GM23338 (cell line): ENCODE data around the gene CLEC18B. TPM values are rescaled to one million over a fixed set of nuclear protein-coding genes. Genes with fewer than 3 reads are reported as not detected.
"Not testable (repeated sequence)": the region's sequence is repeated elsewhere in the genome, so short reads cannot be mapped to it uniquely, and the experiment has no call there.

ENCODE experiments used
- ATAC-seq: fragments of 200-7000 bp; cut with Tn5 transposase; 3 replicates; pipeline ENCODE4 v1.9.1; 2020
- DNase-seq: peaks from one replicate; pipeline ENCODE4 v3.0.0-alpha.2; 2015; ENCODE audit warnings: low spot score
- H2AFZ ChIP-seq: fragments of 200-600 bp; sonication (generic); 2 replicates; pipeline ENCODE4 v1.8.0; 2016; ENCODE audit warnings: antibody characterized with exemption, mild to moderate bottlenecking, moderate library complexity
- H3F3A ChIP-seq: fragments of 200-600 bp; sonication (generic); replicated peaks from 2 replicates; pipeline ENCODE4 v1.8.0; 2017; ENCODE audit warnings: antibody characterized with exemption, mixed run types, low read depth
- H3K27ac ChIP-seq: fragments of 200-600 bp; sonication (generic); 2 replicates; pipeline ENCODE4 v1.6.1; 2016; ENCODE audit warnings: low read depth
- H3K27me3 ChIP-seq: fragments of 200-600 bp; sonication (generic); 2 replicates; pipeline ENCODE4 v1.8.0; 2016; ENCODE audit warnings: mild to moderate bottlenecking, mixed run types, moderate library complexity; ENCODE audit not compliant: insufficient read depth
- H3K36me3 ChIP-seq: fragments of 200-600 bp; sonication (generic); 2 replicates; pipeline ENCODE4 v1.8.0; 2016; ENCODE audit warnings: mild to moderate bottlenecking; ENCODE audit not compliant: insufficient read depth
- H3K4me1 ChIP-seq: fragments of 200-600 bp; sonication (generic); 2 replicates; pipeline ENCODE4 v1.8.0; 2016; ENCODE audit warnings: mild to moderate bottlenecking, moderate library complexity; ENCODE audit not compliant: insufficient read depth
- H3K4me2 ChIP-seq: fragments of 200-600 bp; sonication (generic); 2 replicates; pipeline ENCODE4 v1.7.1; 2017; ENCODE audit warnings: mixed run types
- H3K4me3 ChIP-seq: fragments of 200-600 bp; sonication (generic); 2 replicates; pipeline ENCODE4 v1.6.1; 2016; ENCODE audit warnings: mixed run types
- H3K79me2 ChIP-seq: fragments of 200-600 bp; sonication (generic); replicated peaks from 2 replicates; pipeline ENCODE4 v1.8.0; 2017; ENCODE audit warnings: mild to moderate bottlenecking; ENCODE audit not compliant: insufficient read depth
- H3K9me2 ChIP-seq: fragments of 200-600 bp; sonication (generic); 2 replicates; pipeline ENCODE4 v1.8.0; 2017; ENCODE audit not compliant: insufficient read depth
- H4K20me1 ChIP-seq: fragments of 200-600 bp; sonication (generic); replicated peaks from 2 replicates; pipeline ENCODE4 v1.8.0; 2017; ENCODE audit warnings: mild to moderate bottlenecking; ENCODE audit not compliant: insufficient read depth
- H3K27ac Mint-ChIP-seq: 2 replicates; pipeline ENCODE4 v1.8.0; 2020; ENCODE audit warnings: inconsistent platforms, mild to moderate bottlenecking, moderate library complexity, mixed read lengths
- H3K27me3 Mint-ChIP-seq: 3 replicates; pipeline ENCODE4 v1.8.0; 2022; ENCODE audit warnings: low read depth, mild to moderate bottlenecking, moderate library complexity, mixed read lengths, inconsistent platforms; ENCODE audit not compliant: insufficient read depth, poor library complexity
- H3K36me3 Mint-ChIP-seq: 3 replicates; pipeline ENCODE4 v1.8.0; 2021; ENCODE audit warnings: low read depth, mild to moderate bottlenecking, inconsistent platforms, moderate library complexity, mixed read lengths
- H3K4me1 Mint-ChIP-seq: 3 replicates; pipeline ENCODE4 v1.8.0; 2020; ENCODE audit warnings: mild to moderate bottlenecking, inconsistent platforms, mixed read lengths
- H3K4me3 Mint-ChIP-seq: 3 replicates; pipeline ENCODE4 v1.8.0; 2021; ENCODE audit warnings: moderate library complexity, mild to moderate bottlenecking, inconsistent platforms, mixed read lengths
- H3K9me3 Mint-ChIP-seq: 3 replicates; pipeline ENCODE4 v1.8.0; 2020; ENCODE audit warnings: moderate library complexity, mild to moderate bottlenecking, inconsistent platforms, mixed read lengths
- CREB1 ChIP-seq: fragments of 250-450 bp; sonication (Bioruptor Pico); IDR thresholded peaks from 2 replicates; pipeline ENCODE4 v1.5.0; 2020; ENCODE audit warnings: low read depth, mild to moderate bottlenecking, moderate library complexity
- CTCF ChIP-seq, 2 experiments: fragments of 200-600 bp in 1 of 2; sonication (generic) in 1 of 2; conservative IDR thresholded peaks; 2 replicates each; pipeline versions ENCODE4 v1.5.1 to v1.6.1; 2016 to 2017; ENCODE audit warnings: antibody characterized with exemption in 2 of 2, low read depth in 2 of 2, mild to moderate bottlenecking in 2 of 2, moderate library complexity in 1 of 2
- ETS1 ChIP-seq: IDR thresholded peaks from 2 replicates; pipeline ENCODE4 v1.6.1; 2016; ENCODE audit warnings: antibody characterized with exemption
- EZH2 ChIP-seq: fragments of 200-600 bp; sonication (generic); IDR thresholded peaks from one replicate; pipeline ENCODE4 v1.8.0; 2017; ENCODE audit warnings: antibody characterized with exemption, mild to moderate bottlenecking, low read depth; ENCODE audit not compliant: unreplicated experiment
- EZH2phosphoT487 ChIP-seq: fragments of 200-600 bp; sonication (generic); IDR thresholded peaks from one replicate; pipeline ENCODE4 v1.8.1; 2018; ENCODE audit warnings: antibody characterized with exemption; ENCODE audit not compliant: unreplicated experiment
- JUNB ChIP-seq: IDR thresholded peaks from one replicate; pipeline ENCODE4 v1.6.1; 2016; ENCODE audit warnings: antibody characterized with exemption; ENCODE audit not compliant: unreplicated experiment
- NANOG ChIP-seq: IDR thresholded peaks from 2 replicates; pipeline ENCODE4 v1.6.1; 2016; ENCODE audit warnings: antibody characterized with exemption, borderline replicate concordance
- POLR2AphosphoS5 ChIP-seq: IDR thresholded peaks from 2 replicates; pipeline ENCODE4 v1.6.1; 2016; ENCODE audit warnings: antibody characterized with exemption, low read depth
- STAT1 ChIP-seq: IDR thresholded peaks from one replicate; pipeline ENCODE4 v1.6.1; 2016; ENCODE audit warnings: antibody characterized with exemption; ENCODE audit not compliant: unreplicated experiment
- ZNF331 ChIP-seq: fragments of 250-450 bp; sonication (Bioruptor Pico); IDR thresholded peaks from 2 replicates; pipeline ENCODE4 v1.5.0; 2020; ENCODE audit warnings: low read depth, mild to moderate bottlenecking, moderate library complexity
- long read RNA-seq: library from polyadenylated mRNA; unstranded; transcript quantifications from one replicate; pipeline ENCODE4 v2.0.0, GENCODE V29; 2020; ENCODE audit not compliant: unreplicated experiment
- polyA plus RNA-seq: library from polyadenylated mRNA; unstranded; fragments of >200 nt; fragmentation: Nextera tagmentation; extraction: Ambion mirVana; gene quantifications from 2 replicates; pipeline ENCODE4 v1.2.1, GENCODE V29; 2016
- total RNA-seq: library from RNA; depleted of rRNA; stranded (reverse); fragments of >200 nt; shearing (Covaris generic); gene quantifications from 2 replicates; pipeline ENCODE4 v1.2.3, GENCODE V29; 2014; rRNA removed
- TF ChIP-seq, protein P1 (sequence below): IDR thresholded peaks from one replicate; pipeline ENCODE4 v1.6.1; 2018; ENCODE audit warnings: antibody characterized with exemption; ENCODE audit not compliant: unreplicated experiment

Gene CLEC18B
- 0.31 TPM in 1 of 2 replicates, not detected in the other for total RNA-seq
- polyA plus RNA-seq, result 0.23 and 0.54 TPM in 2 replicates
- long read RNA-seq, result 0 reads

DNA sequence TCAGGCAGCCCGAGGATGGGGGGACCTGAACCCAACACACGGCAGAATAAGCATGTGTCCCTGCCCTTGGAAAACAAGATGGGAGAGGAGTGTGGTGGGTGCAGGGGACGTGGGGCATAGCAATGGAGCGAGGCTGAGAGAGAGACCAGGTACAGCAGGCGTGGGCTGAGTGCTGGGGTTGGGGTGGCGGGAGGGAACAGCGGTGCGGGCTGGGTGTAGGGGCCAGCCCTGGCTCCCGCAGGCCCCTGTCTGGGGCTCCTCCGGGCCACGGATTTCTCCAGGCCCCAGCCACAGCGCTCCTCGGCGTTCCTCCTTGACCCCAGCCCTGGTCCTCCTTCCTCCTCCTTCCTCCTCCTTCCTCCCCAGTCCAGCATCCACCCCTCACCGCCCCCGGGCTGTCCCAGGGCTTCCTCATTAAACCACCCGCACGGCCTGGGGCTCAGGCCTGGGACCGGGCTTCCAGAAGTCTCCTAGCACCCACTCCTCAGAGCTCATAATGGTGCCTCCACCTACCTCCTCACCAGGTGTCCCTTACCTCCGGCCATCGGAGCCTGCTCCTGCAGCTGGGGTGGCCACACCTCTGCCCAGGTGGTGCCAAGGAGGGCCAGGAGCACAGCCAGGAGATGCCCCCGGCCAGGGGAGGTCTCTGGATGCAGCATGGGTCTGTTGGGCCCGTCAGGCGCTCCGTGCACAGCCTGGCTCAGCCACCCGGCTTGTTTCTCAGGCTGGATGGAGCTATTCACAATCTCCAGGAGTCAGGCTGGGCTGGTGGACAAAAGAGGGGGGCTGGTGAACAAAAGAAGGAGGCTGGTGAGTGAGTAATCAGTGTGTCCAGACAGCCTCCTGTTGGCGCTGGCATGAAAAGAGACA, at the start of gene CLEC18B:
Gene CLEC18B (minus strand): TSS at position 867 of the 870 bp plus-strand sequence. CDS start 208 bp downstream, at position 659.
- H3K4me3 Mint-ChIP-seq, H4K20me1 ChIP-seq, H2AFZ ChIP-seq, H3K9me3 Mint-ChIP-seq, H3K4me3 ChIP-seq, H3K27me3 ChIP-seq, H3K9me2 ChIP-seq, H3K36me3 Mint-ChIP-seq, H3K27ac ChIP-seq, H3K27me3 Mint-ChIP-seq, H3K4me1 ChIP-seq, H3K27ac Mint-ChIP-seq, H3K4me2 ChIP-seq, H3F3A ChIP-seq, DNase-seq, H3K36me3 ChIP-seq, H3K4me1 Mint-ChIP-seq, H3K79me2 ChIP-seq: not testable (repeated sequence)
- peak; percentile 58 for ATAC-seq

- H4K20me1 ChIP-seq, result no peaks in the 10 kb centered on the region; the same call in 1 of the 2 replicates
- peaks cover 10% of the 10 kb centered on the region for H3K27me3 Mint-ChIP-seq
- H3K4me3 Mint-ChIP-seq, result no peak overlapping the region
- H3K9me2 ChIP-seq, result no peaks in the 10 kb centered on the region
- 0 out of 2 replicates have a peak, but pooled peaks cover 3% of the 10 kb centered on the region for H3F3A ChIP-seq
- no peak overlapping the region for H3K4me3 ChIP-seq
- no peaks in the 10 kb centered on the region for H3K4me1 ChIP-seq
- H3K4me1 Mint-ChIP-seq, result no peaks in the 10 kb centered on the region
- peaks cover 56% of the 10 kb centered on the region for H3K36me3 ChIP-seq
- H3K27ac Mint-ChIP-seq, result no peak overlapping the region; the same call in 1 of the 2 replicates
- DNase-seq, result peak; percentile 34
- H3K79me2 ChIP-seq, result no peaks in the 10 kb centered on the region
- H3K27me3 ChIP-seq, result no peaks in the 10 kb centered on the region
- H3K36me3 Mint-ChIP-seq, result peaks cover 82% of the 10 kb centered on the region
- no peak overlapping the region for H3K27ac ChIP-seq
- no peak overlapping the region for H3K4me2 ChIP-seq
- peak; percentile 52; the same call in 2 of the 3 replicates for ATAC-seq
- no peak overlapping the region for H2AFZ ChIP-seq
- no peaks in the 10 kb centered on the region for H3K9me3 Mint-ChIP-seq
- TF ChIP-seq EZH2 (no peak), ETS1 (no peak), EZH2phosphoT487 (no peak), CREB1 (CRISPR knock-in tag) (no peak), NANOG (no peak), CTCF (conservative IDR thresholded peaks at IDR 0.05; ENCODE audit: low read depth in 2 of 2) (no peak), ZNF331 (CRISPR knock-in tag) (no peak), STAT1 (no peak), JUNB (no peak), POLR2AphosphoS5 (no peak)
- TF ChIP-seq, protein P1, sequence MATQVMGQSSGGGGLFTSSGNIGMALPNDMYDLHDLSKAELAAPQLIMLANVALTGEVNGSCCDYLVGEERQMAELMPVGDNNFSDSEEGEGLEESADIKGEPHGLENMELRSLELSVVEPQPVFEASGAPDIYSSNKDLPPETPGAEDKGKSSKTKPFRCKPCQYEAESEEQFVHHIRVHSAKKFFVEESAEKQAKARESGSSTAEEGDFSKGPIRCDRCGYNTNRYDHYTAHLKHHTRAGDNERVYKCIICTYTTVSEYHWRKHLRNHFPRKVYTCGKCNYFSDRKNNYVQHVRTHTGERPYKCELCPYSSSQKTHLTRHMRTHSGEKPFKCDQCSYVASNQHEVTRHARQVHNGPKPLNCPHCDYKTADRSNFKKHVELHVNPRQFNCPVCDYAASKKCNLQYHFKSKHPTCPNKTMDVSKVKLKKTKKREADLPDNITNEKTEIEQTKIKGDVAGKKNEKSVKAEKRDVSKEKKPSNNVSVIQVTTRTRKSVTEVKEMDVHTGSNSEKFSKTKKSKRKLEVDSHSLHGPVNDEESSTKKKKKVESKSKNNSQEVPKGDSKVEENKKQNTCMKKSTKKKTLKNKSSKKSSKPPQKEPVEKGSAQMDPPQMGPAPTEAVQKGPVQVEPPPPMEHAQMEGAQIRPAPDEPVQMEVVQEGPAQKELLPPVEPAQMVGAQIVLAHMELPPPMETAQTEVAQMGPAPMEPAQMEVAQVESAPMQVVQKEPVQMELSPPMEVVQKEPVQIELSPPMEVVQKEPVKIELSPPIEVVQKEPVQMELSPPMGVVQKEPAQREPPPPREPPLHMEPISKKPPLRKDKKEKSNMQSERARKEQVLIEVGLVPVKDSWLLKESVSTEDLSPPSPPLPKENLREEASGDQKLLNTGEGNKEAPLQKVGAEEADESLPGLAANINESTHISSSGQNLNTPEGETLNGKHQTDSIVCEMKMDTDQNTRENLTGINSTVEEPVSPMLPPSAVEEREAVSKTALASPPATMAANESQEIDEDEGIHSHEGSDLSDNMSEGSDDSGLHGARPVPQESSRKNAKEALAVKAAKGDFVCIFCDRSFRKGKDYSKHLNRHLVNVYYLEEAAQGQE, result no peak
Measured at GRCh38 chr16:74469946-74470478, 48.7 kb upstream of the CLEC18B start.
